Measurements from ENCODE around the gene PSG5.
"Not testable (repeated sequence)": the region's sequence is repeated elsewhere in the genome, so short reads cannot be mapped to it uniquely, and the experiment has no call there.

DNA sequence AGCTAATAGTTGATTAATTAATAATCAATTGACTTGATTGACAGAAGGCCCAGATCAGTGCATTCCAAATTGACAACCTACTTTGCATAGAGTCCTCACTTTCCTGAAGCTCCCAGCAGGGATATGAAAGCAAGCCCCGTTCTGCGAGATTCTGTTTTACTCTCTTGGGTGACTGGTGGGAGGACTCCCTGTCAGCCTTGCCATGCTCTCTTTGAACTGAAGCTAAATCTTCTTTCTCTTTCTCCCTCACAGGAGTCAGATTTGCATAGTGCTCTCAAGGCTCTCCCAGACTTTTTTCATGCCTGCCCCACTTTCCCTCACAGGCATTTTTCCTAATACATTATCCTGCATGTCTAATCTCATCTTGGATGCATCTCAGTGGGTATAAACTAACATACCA, 29.5 kb upstream of the PSG5 start:
- TF ChIP-seq, protein P1, sequence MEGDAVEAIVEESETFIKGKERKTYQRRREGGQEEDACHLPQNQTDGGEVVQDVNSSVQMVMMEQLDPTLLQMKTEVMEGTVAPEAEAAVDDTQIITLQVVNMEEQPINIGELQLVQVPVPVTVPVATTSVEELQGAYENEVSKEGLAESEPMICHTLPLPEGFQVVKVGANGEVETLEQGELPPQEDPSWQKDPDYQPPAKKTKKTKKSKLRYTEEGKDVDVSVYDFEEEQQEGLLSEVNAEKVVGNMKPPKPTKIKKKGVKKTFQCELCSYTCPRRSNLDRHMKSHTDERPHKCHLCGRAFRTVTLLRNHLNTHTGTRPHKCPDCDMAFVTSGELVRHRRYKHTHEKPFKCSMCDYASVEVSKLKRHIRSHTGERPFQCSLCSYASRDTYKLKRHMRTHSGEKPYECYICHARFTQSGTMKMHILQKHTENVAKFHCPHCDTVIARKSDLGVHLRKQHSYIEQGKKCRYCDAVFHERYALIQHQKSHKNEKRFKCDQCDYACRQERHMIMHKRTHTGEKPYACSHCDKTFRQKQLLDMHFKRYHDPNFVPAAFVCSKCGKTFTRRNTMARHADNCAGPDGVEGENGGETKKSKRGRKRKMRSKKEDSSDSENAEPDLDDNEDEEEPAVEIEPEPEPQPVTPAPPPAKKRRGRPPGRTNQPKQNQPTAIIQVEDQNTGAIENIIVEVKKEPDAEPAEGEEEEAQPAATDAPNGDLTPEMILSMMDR (conservative IDR thresholded peaks at IDR 0.05) = not testable (repeated sequence)
- not testable (repeated sequence) for TF ChIP-seq ZFX (IDR thresholded peaks at IDR 0.05)
